Measurements from ENCODE around the gene LMBR1.

The LMBR1 gene

DNA sequence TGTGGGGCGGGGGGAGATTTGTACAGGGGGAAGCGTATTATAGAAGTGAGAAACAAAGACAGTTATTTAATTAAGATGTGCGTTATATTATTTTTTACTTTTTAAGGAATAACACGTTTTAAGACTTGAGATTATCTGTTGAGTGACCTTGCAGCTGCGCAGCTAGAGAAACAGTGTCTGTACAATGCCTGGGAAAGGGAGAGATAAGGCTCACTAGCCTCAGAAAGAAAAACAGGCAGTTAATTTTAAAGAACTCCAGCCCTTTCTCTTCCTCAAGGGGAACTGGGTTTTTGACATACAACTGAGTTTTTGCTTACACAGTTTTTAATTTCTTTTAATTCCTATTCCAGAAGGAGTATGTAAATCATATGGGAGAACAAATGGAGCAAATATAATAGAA, 50.7 kb downstream of the LMBR1 start:
- Histone ChIP-seq H3K27me3 (ENCODE audit: control insufficient read depth, insufficient read depth, low read length) (no peaks in the 10 kb centered on the region), H3K36me3 (ENCODE audit: control insufficient read depth, low read depth, low read length) (no peaks in the 10 kb centered on the region), H3K4me3 (ENCODE audit: low read length) (no peak overlapping the region), H3K9ac (ENCODE audit: low read length) (no peak overlapping the region), H3K9me3 (ENCODE audit: control insufficient read depth, low read depth, low read length) (no peaks in the 10 kb centered on the region), H3K4me1 (ENCODE audit: control insufficient read depth, low read depth, low read length) (no peaks in the 10 kb centered on the region), H3K27ac (ENCODE audit: low read length) (no peak overlapping the region)

- Histone ChIP-seq H3K27me3 (ENCODE audit: control insufficient read depth, insufficient read depth, low read length) (no peaks in the 10 kb centered on the region), H3K9me3 (ENCODE audit: control insufficient read depth, low read depth, low read length) (no peaks in the 10 kb centered on the region), H3K27ac (ENCODE audit: low read length) (no peak overlapping the region), H3K4me3 (ENCODE audit: low read length) (no peak overlapping the region), H3K4me1 (ENCODE audit: control insufficient read depth, low read depth, low read length) (no peaks in the 10 kb centered on the region), H3K9ac (ENCODE audit: low read length) (no peak overlapping the region), H3K36me3 (ENCODE audit: control insufficient read depth, low read depth, low read length) (no peaks in the 10 kb centered on the region)
Measured at GRCh38 chr7:156841497-156841896, 51.5 kb downstream of the LMBR1 start.

- Histone ChIP-seq H3K9me3 (ENCODE audit: control insufficient read depth, low read depth, low read length) (no peaks in the 10 kb centered on the region), H3K4me3 (ENCODE audit: low read length) (no peak overlapping the region), H3K4me1 (ENCODE audit: control insufficient read depth, low read depth, low read length) (no peaks in the 10 kb centered on the region), H3K27me3 (ENCODE audit: control insufficient read depth, insufficient read depth, low read length) (no peaks in the 10 kb centered on the region), H3K36me3 (ENCODE audit: control insufficient read depth, low read depth, low read length) (no peaks in the 10 kb centered on the region), H3K9ac (ENCODE audit: low read length) (no peak overlapping the region), H3K27ac (ENCODE audit: low read length) (no peak overlapping the region)
Measured at GRCh38 chr7:156840134-156840533, 52.8 kb downstream of the LMBR1 start.

GRCh38 chr7:156836443-156836842, 56.5 kb downstream of the LMBR1 start:
- H3K27me3 ChIP-seq (ENCODE audit: control insufficient read depth, insufficient read depth, low read length), result no peaks in the 10 kb centered on the region
- no peak overlapping the region for H3K27ac ChIP-seq (ENCODE audit: low read length)
- peaks cover 17% of the 10 kb centered on the region for H3K36me3 ChIP-seq (ENCODE audit: control insufficient read depth, low read depth, low read length)
- H3K9ac ChIP-seq (ENCODE audit: low read length), result no peak overlapping the region
- no peaks in the 10 kb centered on the region for H3K4me1 ChIP-seq (ENCODE audit: control insufficient read depth, low read depth, low read length)
- no peaks in the 10 kb centered on the region for H3K9me3 ChIP-seq (ENCODE audit: control insufficient read depth, low read depth, low read length)
- H3K4me3 ChIP-seq (ENCODE audit: low read length), result no peak overlapping the region

DNA sequence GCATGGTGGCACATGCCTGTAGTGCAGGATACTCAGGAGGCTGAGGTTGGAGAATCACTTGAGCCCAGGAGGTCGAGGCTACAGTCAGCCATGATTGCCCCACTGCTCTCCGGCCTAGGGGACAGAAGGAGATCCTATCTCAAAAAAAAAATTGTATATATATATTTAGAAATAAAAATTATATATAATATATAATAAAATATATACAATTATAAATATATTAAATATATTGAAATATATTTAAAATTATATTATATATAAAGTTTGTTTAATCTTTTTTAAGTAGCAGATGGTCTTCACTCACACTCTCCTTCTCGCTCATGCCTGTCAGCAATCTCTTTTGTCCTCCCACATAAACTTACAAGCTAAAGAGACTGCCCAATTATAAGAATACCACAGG, 58.5 kb downstream of the LMBR1 start:
- H3K9ac ChIP-seq (ENCODE audit: low read length), result no peak overlapping the region
- H3K9me3 ChIP-seq (ENCODE audit: control insufficient read depth, low read depth, low read length), result no peaks in the 10 kb centered on the region
- H3K4me1 ChIP-seq (ENCODE audit: control insufficient read depth, low read depth, low read length), result no peaks in the 10 kb centered on the region
- no peak overlapping the region for H3K4me3 ChIP-seq (ENCODE audit: low read length)
- no peaks in the 10 kb centered on the region for H3K27me3 ChIP-seq (ENCODE audit: control insufficient read depth, insufficient read depth, low read length)
- H3K36me3 ChIP-seq (ENCODE audit: control insufficient read depth, low read depth, low read length), result peaks cover 17% of the 10 kb centered on the region
- H3K27ac ChIP-seq (ENCODE audit: low read length), result no peak overlapping the region

GRCh38 chr7:156833312-156833711, 59.7 kb downstream of the LMBR1 start:
- no peak overlapping the region for H3K9ac ChIP-seq (ENCODE audit: low read length)
- H3K9me3 ChIP-seq (ENCODE audit: control insufficient read depth, low read depth, low read length), result no peaks in the 10 kb centered on the region

DNA sequence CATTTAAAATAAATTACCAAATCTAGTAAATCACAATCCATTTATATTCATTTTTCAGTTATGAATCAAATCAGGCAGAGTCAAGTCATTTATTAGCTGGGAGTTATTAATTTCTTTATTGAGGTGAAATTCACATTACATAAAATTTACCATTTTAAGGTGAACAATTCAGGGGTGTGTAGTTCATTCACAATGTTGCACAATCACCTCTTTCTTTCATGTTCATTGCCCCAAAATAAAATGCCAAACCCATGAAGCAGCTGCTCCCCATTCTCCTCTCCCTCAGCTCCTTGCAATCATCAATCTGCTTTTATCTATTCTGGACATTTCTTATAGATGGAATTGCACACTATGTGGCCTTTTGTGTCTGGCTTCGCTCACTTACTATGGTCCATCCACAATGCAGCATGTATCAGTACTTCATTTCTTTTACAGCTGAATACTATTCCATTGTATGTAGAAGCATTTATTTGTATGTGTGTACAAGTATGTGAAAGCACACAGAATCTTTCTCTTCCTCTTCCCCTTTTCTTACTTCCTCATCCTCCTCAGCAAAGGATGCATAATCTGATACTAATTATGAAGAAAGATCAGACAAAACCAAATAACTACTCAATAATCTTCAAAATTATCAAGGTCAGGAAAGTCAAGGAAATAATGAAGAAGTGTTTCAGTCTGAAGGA, 60.6 kb downstream of the LMBR1 start:
- Histone ChIP-seq H3K27me3 (ENCODE audit: control insufficient read depth, insufficient read depth, low read length) (no peaks in the 10 kb centered on the region), H3K9ac (ENCODE audit: low read length) (no peak overlapping the region), H3K9me3 (ENCODE audit: control insufficient read depth, low read depth, low read length) (no peaks in the 10 kb centered on the region), H3K27ac (ENCODE audit: low read length) (no peak overlapping the region), H3K4me1 (ENCODE audit: control insufficient read depth, low read depth, low read length) (no peaks in the 10 kb centered on the region), H3K36me3 (ENCODE audit: control insufficient read depth, low read depth, low read length) (peaks cover 17% of the 10 kb centered on the region), H3K4me3 (ENCODE audit: low read length) (no peak overlapping the region)

More at GRCh38 chr7:156833312-156833711, 59.7 kb downstream of the LMBR1 start:
- Histone ChIP-seq H3K27me3 (ENCODE audit: control insufficient read depth, insufficient read depth, low read length) (no peaks in the 10 kb centered on the region), H3K4me3 (ENCODE audit: low read length) (no peak overlapping the region), H3K4me1 (ENCODE audit: control insufficient read depth, low read depth, low read length) (no peaks in the 10 kb centered on the region), H3K27ac (ENCODE audit: low read length) (no peak overlapping the region), H3K36me3 (ENCODE audit: control insufficient read depth, low read depth, low read length) (peaks cover 17% of the 10 kb centered on the region)

GRCh38 chr7:156829669-156830336, 63.2 kb downstream of the LMBR1 start:
- Histone ChIP-seq H3K4me3 (ENCODE audit: low read length) (no peak overlapping the region), H3K4me1 (ENCODE audit: control insufficient read depth, low read depth, low read length) (no peaks in the 10 kb centered on the region), H3K9ac (ENCODE audit: low read length) (no peak overlapping the region), H3K9me3 (ENCODE audit: control insufficient read depth, low read depth, low read length) (no peaks in the 10 kb centered on the region), H3K27ac (ENCODE audit: low read length) (no peak overlapping the region), H3K27me3 (ENCODE audit: control insufficient read depth, insufficient read depth, low read length) (no peaks in the 10 kb centered on the region), H3K36me3 (ENCODE audit: control insufficient read depth, low read depth, low read length) (peaks cover 17% of the 10 kb centered on the region)

GRCh38 chr7:156827587-156828203, 65.3 kb downstream of the LMBR1 start:
- Histone ChIP-seq H3K4me1 (ENCODE audit: control insufficient read depth, low read depth, low read length) (no peaks in the 10 kb centered on the region), H3K9me3 (ENCODE audit: control insufficient read depth, low read depth, low read length) (no peaks in the 10 kb centered on the region), H3K36me3 (ENCODE audit: control insufficient read depth, low read depth, low read length) (peaks cover 6% of the 10 kb centered on the region), H3K4me3 (ENCODE audit: low read length) (no peak overlapping the region), H3K27me3 (ENCODE audit: control insufficient read depth, insufficient read depth, low read length) (no peaks in the 10 kb centered on the region), H3K27ac (ENCODE audit: low read length) (no peak overlapping the region), H3K9ac (ENCODE audit: low read length) (no peak overlapping the region)

GRCh38 chr7:156823435-156823834, 69.5 kb downstream of the LMBR1 start:
- H3K9me3 ChIP-seq (ENCODE audit: control insufficient read depth, low read depth, low read length), result no peaks in the 10 kb centered on the region
- no peaks in the 10 kb centered on the region for H3K27me3 ChIP-seq (ENCODE audit: control insufficient read depth, insufficient read depth, low read length)
- no peak overlapping the region for H3K27ac ChIP-seq (ENCODE audit: low read length)
- no peak overlapping the region for H3K9ac ChIP-seq (ENCODE audit: low read length)
- H3K36me3 ChIP-seq (ENCODE audit: control insufficient read depth, low read depth, low read length), result no peaks in the 10 kb centered on the region
- no peaks in the 10 kb centered on the region for H3K4me1 ChIP-seq (ENCODE audit: control insufficient read depth, low read depth, low read length)
- H3K4me3 ChIP-seq (ENCODE audit: low read length), result no peak overlapping the region

- Histone ChIP-seq H3K9me3 (ENCODE audit: control insufficient read depth, low read depth, low read length) (no peaks in the 10 kb centered on the region), H3K27me3 (ENCODE audit: control insufficient read depth, insufficient read depth, low read length) (no peaks in the 10 kb centered on the region), H3K36me3 (ENCODE audit: control insufficient read depth, low read depth, low read length) (no peaks in the 10 kb centered on the region), H3K4me1 (ENCODE audit: control insufficient read depth, low read depth, low read length) (no peaks in the 10 kb centered on the region), H3K27ac (ENCODE audit: low read length) (no peak overlapping the region), H3K4me3 (ENCODE audit: low read length) (no peak overlapping the region), H3K9ac (ENCODE audit: low read length) (no peak overlapping the region)
Measured at GRCh38 chr7:156820445-156821063, 72.4 kb downstream of the LMBR1 start.
